ENCODE data around the gene CACNA1S.

DNA sequence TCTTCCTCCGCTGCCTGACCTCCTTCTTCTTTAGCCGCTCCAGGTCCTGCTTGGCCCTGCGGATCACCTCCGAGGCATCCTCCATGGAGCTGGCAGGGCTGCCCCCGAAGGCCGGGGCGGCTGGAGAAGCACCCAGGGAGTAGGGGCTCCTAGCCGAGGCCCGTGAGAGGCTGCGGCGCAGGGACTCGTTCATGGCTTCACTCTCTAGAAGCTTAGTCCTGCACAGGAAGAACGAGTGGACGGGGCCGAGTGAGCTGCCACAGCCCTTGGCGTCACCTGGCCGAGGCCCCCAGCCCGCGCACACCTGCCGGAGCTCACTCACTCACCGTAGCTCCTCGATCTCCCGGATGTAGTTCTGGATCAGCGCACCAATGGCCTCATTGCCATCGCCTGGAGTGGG is 111.8 kb downstream of the CACNA1S start:
- TF ChIP-seq EP300 (IDR thresholded peaks at IDR 0.05) (no peak), POLR2A (IDR thresholded peaks at IDR 0.05) (no peak)
- TF ChIP-seq, protein P1, sequence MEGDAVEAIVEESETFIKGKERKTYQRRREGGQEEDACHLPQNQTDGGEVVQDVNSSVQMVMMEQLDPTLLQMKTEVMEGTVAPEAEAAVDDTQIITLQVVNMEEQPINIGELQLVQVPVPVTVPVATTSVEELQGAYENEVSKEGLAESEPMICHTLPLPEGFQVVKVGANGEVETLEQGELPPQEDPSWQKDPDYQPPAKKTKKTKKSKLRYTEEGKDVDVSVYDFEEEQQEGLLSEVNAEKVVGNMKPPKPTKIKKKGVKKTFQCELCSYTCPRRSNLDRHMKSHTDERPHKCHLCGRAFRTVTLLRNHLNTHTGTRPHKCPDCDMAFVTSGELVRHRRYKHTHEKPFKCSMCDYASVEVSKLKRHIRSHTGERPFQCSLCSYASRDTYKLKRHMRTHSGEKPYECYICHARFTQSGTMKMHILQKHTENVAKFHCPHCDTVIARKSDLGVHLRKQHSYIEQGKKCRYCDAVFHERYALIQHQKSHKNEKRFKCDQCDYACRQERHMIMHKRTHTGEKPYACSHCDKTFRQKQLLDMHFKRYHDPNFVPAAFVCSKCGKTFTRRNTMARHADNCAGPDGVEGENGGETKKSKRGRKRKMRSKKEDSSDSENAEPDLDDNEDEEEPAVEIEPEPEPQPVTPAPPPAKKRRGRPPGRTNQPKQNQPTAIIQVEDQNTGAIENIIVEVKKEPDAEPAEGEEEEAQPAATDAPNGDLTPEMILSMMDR (IDR thresholded peaks at IDR 0.05): no peak
